HepG2 (cell line): ENCODE measurements around the gene P4HB. TPM values are rescaled to one million over a fixed set of nuclear protein-coding genes. Genes with fewer than 3 reads are reported as not detected.

ENCODE experiments used
- ATAC-seq: fragments of 200-7000 bp; cut with Tn5 transposase; 3 replicates; pipeline ENCODE4 v1.9.1; 2020; ENCODE audit warnings: mild to moderate bottlenecking, moderate library complexity
- BruUV-seq: library from RNA; stranded (reverse); fragments of 400-500 nt; replicated peaks from 2 replicates; lab custom pipeline; 2021; lab: Mats Ljungman, UMichigan
- CTCF ChIA-PET: fragments of 300-600 bp; formaldehyde crosslinking; extraction: SDS; loops from one replicate; lab custom pipeline; 2021; ENCODE audit warnings: low total read pairs, inconsistent platforms, low intra/inter-chr PET ratio; lab: Yijun Ruan, JAX
- POLR2A ChIA-PET: fragments of 350-600 bp; sonication (Branson Sonifier 250); formaldehyde crosslinking; loops from one replicate; lab custom pipeline; 2020; ENCODE audit warnings: antibody characterized with exemption, inconsistent platforms; lab: Yijun Ruan, JAX
- DNase-seq: peaks from one replicate; pipeline ENCODE4 v3.0.0-alpha.2; 2015; ENCODE audit warnings: low spot score
- FAIRE-seq: peaks from 3 replicates; lab custom pipeline; 2011; peaks lifted over from hg19 to GRCh38; lab: Jason Lieb, UNC
- H2AFZ ChIP-seq: one replicate; pipeline ENCODE4 v1.6.1; 2011; ENCODE audit warnings: low read length, inconsistent platforms
- H3K27ac ChIP-seq: fragments of 300-600 bp; 3 replicates; pipeline ENCODE4 v1.8.0; 2011; ENCODE audit warnings: mixed run types, mild to moderate bottlenecking, mixed read lengths, low read length, inconsistent platforms; ENCODE audit not compliant: insufficient read depth; ENCODE audit errors: extremely low read length
- H3K27me3 ChIP-seq, 2 experiments: fragments of 200-600 bp in 1 of 2; 2 replicates in 1 of 2; 3 replicates in 1 of 2; pipeline versions ENCODE4 v1.6.0 to v1.8.0; 2011; ENCODE audit warnings: low read length in 2 of 2, mild to moderate bottlenecking in 2 of 2, moderate library complexity in 2 of 2, inconsistent platforms in 1 of 2; ENCODE audit not compliant: insufficient read depth in 2 of 2, control insufficient read depth in 1 of 2
- H3K36me3 ChIP-seq, 2 experiments: fragments of 200-600 bp in 1 of 2; replicated peaks in 1 of 2; 2 replicates in 1 of 2; 3 replicates in 1 of 2; pipeline versions ENCODE4 v1.5.1 to v1.8.0; 2011; ENCODE audit warnings: low read length in 2 of 2, inconsistent platforms in 1 of 2; ENCODE audit not compliant: insufficient read depth in 2 of 2, control insufficient read depth in 1 of 2
- H3K4me1 ChIP-seq: 2 replicates; pipeline ENCODE4 v1.5.1; 2012; ENCODE audit warnings: low read length, inconsistent platforms; ENCODE audit not compliant: insufficient read depth
- H3K4me2 ChIP-seq: 2 replicates; pipeline ENCODE4 v1.6.0; 2011; ENCODE audit warnings: low read depth, low read length, inconsistent platforms
- H3K4me3 ChIP-seq, 3 experiments: fragments of 200-600 bp in 1 of 3; sonication (generic), shearing (Covaris generic) in 1 of 3; replicated peaks in 1 of 3; 2 replicates each; pipeline ENCODE4 v1.5.1; 2011 to 2016; ENCODE audit warnings: low read length in 3 of 3, inconsistent platforms in 2 of 3, low read depth in 2 of 3, mild to moderate bottlenecking in 2 of 3, control low read depth in 1 of 3, mixed read lengths in 1 of 3; ENCODE audit not compliant: insufficient read depth in 1 of 3
- H3K79me2 ChIP-seq: one replicate; pipeline ENCODE4 v1.6.1; 2011; ENCODE audit warnings: low read length, inconsistent platforms; ENCODE audit not compliant: insufficient read depth
- H3K9ac ChIP-seq: 2 replicates; pipeline ENCODE4 v1.6.0; 2011; ENCODE audit warnings: mild to moderate bottlenecking, low read depth, low read length, inconsistent platforms; ENCODE audit not compliant: insufficient read depth
- H3K9me3 ChIP-seq: 2 replicates; pipeline ENCODE4 v1.5.1; 2012; ENCODE audit warnings: mild to moderate bottlenecking, low read length
- H4K20me1 ChIP-seq: 2 replicates; pipeline ENCODE4 v1.6.0; 2011; ENCODE audit warnings: inconsistent platforms, mild to moderate bottlenecking, low read length, moderate library complexity; ENCODE audit not compliant: insufficient read depth
- HNRNPL ChIP-seq: fragments of 200-400 bp; formaldehyde crosslinking; IDR thresholded peaks from 2 replicates; pipeline ENCODE4 v1.6.1; 2017; ENCODE audit warnings: mild to moderate bottlenecking, low read depth, low read length
- SCMH1 ChIP-seq: sonication (generic); formaldehyde crosslinking; IDR thresholded peaks from 2 replicates; pipeline ENCODE4 v1.9.0; 2021; ENCODE audit warnings: missing genetic modification reagents, mild to moderate bottlenecking, borderline replicate concordance
- ZBTB34 ChIP-seq: sonication (generic); formaldehyde crosslinking; IDR thresholded peaks from 2 replicates; pipeline ENCODE4 v1.8.0; 2022; ENCODE audit warnings: mild to moderate bottlenecking, missing genetic modification reagents
- ZNF138 ChIP-seq: sonication (generic); formaldehyde crosslinking; IDR thresholded peaks from 2 replicates; pipeline ENCODE4 v1.5.0; 2020; ENCODE audit warnings: mild to moderate bottlenecking, low read depth, missing genetic modification reagents
- ZNF639 ChIP-seq: conservative IDR thresholded peaks from 2 replicates; pipeline ENCODE4 v1.6.1; 2018; ENCODE audit warnings: missing genetic modification reagents
- ZNF841 ChIP-seq: sonication (generic); formaldehyde crosslinking; IDR thresholded peaks from 2 replicates; pipeline ENCODE4 v1.8.1; 2023; ENCODE audit warnings: missing genetic modification reagents, borderline replicate concordance
- WGBS: methylation state at CpG from one replicate; pipeline ENCODE4 v1.1.6; 2017; ENCODE audit warnings: low lambda C conversion rate; 5-methylcytosine and 5-hydroxymethylcytosine counted together
- in situ Hi-C: cut with HindIII; loops from 2 replicates; pipeline ENCODE4 v1.10.0; 2017; ENCODE audit warnings: low pct_unique_long_range_greater_than_20kb; ENCODE audit not compliant: extremely low pct_ligation_motif_present
- intact Hi-C: fragments of 100-400 bp; cut with micrococcal nuclease; formaldehyde crosslinking; loops from one replicate; pipeline ENCODE4 v1.10.0; 2022; ENCODE audit not compliant: unreplicated experiment
- polyA plus RNA-seq, 8 experiments: library from polyadenylated mRNA; depleted of rRNA in 3 of 8; stranded (reverse) in 7 of 8; unstranded in 1 of 8; fragments of >200 nt; fragmentation: Illumina TruSeq in 4 of 8; extraction: Trizol in 4 of 8; gene quantifications; 2 replicates each; pipeline versions ENCODE4 v1.2.1 to v1.2.3, GENCODE V29; 2011 to 2016; ENCODE audit warnings: low read depth in 4 of 8, missing spikeins in 1 of 8, mixed read lengths in 1 of 8; ENCODE audit not compliant: insufficient read depth in 1 of 8
- total RNA-seq, 5 experiments: library from RNA; depleted of rRNA; stranded (reverse); fragments of >200 nt; fragmentation: Illumina TruSeq; extraction: Trizol; gene quantifications; 2 replicates each; pipeline ENCODE4 v1.2.3, GENCODE V29; 2016; ENCODE audit warnings: low read depth in 1 of 5

Gene P4HB
- total and polyA plus RNA-seq, 2 of the 13 experiments (the other 11 are each of a cell fraction or from before 2014, with no cell fraction given), result 185 to 782 TPM

DNA sequence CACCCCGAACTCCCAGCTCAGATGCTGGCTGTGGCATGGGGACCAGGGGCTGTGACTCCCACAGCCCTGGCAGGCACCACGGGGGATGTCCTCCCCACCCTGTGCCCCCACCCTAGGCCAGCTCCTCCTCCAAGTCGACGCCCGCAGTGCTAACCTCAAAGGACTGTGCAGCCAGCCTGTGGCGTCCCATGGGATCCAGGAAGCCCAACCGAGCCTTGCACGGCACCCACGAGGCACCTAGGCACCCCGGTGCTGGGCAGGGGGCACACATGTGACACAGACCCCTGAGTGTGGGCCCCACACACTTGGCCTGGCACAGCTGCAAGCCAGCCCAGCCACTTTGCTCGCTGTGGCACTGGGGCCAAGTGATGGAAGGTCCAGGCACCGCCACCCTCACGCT lies 52.5 kb downstream of the P4HB start:
- TF ChIP-seq ZNF841 (CRISPR knock-in tag) (no peak), ZNF138 (CRISPR knock-in tag) (no peak), SCMH1 (CRISPR knock-in tag) (no peak), HNRNPL (0 out of 2 replicates have a peak, but pooled peaks have one; percentile 15), ZNF639 (CRISPR knock-in tag) (no peak), ZBTB34 (no peak)
- CTCF ChIA-PET, result no interaction called here
- in situ Hi-C loops, result no loop called here
- H3K79me2 ChIP-seq, result no peaks in the 10 kb centered on the region
- H3K27ac ChIP-seq, result no peak overlapping the region
- no peaks in the 10 kb centered on the region for H3K9me3 ChIP-seq
- 28% methylated on average over 2 of the region's 13 CpGs for WGBS
- DNase-seq (no peak), ATAC-seq (no peak), FAIRE-seq (no peak)
- H3K27me3 ChIP-seq, result peaks cover 18 to 77% of the 10 kb centered on the region in 2 experiments
- H3K9ac ChIP-seq, result no peak overlapping the region
- no peaks in the 10 kb centered on the region for H3K36me3 ChIP-seq
- BruUV-seq, result no TSS peak
- no peak overlapping the region for H3K4me2 ChIP-seq
- no peaks in the 10 kb centered on the region for H4K20me1 ChIP-seq
- POLR2A ChIA-PET, result interaction anchor here (0.8 to 1.5 kb wide), 6 partner anchors 8 to 94 kb away, joined by 3 to 7 read pairs (median 4); no protein-coding TSS in a partner anchor
- no peak overlapping the region for H3K4me3 ChIP-seq
- peaks cover 31% of the 10 kb centered on the region for H3K4me1 ChIP-seq
- intact Hi-C loops, result no loop called here
- no peak overlapping the region for H2AFZ ChIP-seq
